Measurements from ENCODE around the gene PRDM16.

PRDM16 gene

GRCh38 chr1:3410142-3410925 lies 341.3 kb downstream of the PRDM16 start:
- peak in 1 of 2 experiments; percentile 47 for DNase-seq

- no peak for DNase-seq
Measured at GRCh38 chr1:3411806-3412205, 342.8 kb downstream of the PRDM16 start.

GRCh38 chr1:3412376-3412775 lies 343.4 kb downstream of the PRDM16 start:
- no peak for DNase-seq

- no peak for DNase-seq
Measured at GRCh38 chr1:3413975-3414710, 345.1 kb downstream of the PRDM16 start.

- no peak for DNase-seq
Measured at GRCh38 chr1:3415260-3416090, 346.5 kb downstream of the PRDM16 start.

- no peak for DNase-seq
Measured at GRCh38 chr1:3417082-3417739, 348.2 kb downstream of the PRDM16 start.

GRCh38 chr1:3417934-3418333 lies 348.9 kb downstream of the PRDM16 start:
- DNase-seq: no peak

- DNase-seq: no peak
Measured at GRCh38 chr1:3418600-3418999, 349.6 kb downstream of the PRDM16 start.

GRCh38 chr1:3419415-3420204 lies 350.6 kb downstream of the PRDM16 start:
- no peak for DNase-seq

- DNase-seq: no peak
Measured at GRCh38 chr1:3420218-3420951, 351.4 kb downstream of the PRDM16 start.

- DNase-seq: no peak
Measured at GRCh38 chr1:3422638-3423037, 353.6 kb downstream of the PRDM16 start.

- no peak for DNase-seq
Measured at GRCh38 chr1:3423245-3423829, 354.3 kb downstream of the PRDM16 start.

- no peak for DNase-seq
Measured at GRCh38 chr1:3423896-3424611, 355.1 kb downstream of the PRDM16 start.

GRCh38 chr1:3425486-3426215 lies 356.6 kb downstream of the PRDM16 start:
- no peak for DNase-seq

GRCh38 chr1:3426956-3427535 lies 358.0 kb downstream of the PRDM16 start:
- no peak for DNase-seq

- no peak for DNase-seq
Measured at GRCh38 chr1:3427711-3428704, 359.0 kb downstream of the PRDM16 start.

GRCh38 chr1:3428899-3429298 lies 359.9 kb downstream of the PRDM16 start:
- no peak for DNase-seq

- DNase-seq: no peak
Measured at GRCh38 chr1:3429320-3429719, 360.3 kb downstream of the PRDM16 start.

Data from NCI-H524 (cell line).